ENCODE data around the gene USP25. TPM values are rescaled to one million over a fixed set of nuclear protein-coding genes. Genes with fewer than 3 reads are reported as not detected.

Gene USP25
- total and polyA plus RNA-seq, 2 of the 8 experiments (the other 6 are each of a cell fraction or from before 2014, with no cell fraction given): 11.2 to 48.1 TPM

DNA sequence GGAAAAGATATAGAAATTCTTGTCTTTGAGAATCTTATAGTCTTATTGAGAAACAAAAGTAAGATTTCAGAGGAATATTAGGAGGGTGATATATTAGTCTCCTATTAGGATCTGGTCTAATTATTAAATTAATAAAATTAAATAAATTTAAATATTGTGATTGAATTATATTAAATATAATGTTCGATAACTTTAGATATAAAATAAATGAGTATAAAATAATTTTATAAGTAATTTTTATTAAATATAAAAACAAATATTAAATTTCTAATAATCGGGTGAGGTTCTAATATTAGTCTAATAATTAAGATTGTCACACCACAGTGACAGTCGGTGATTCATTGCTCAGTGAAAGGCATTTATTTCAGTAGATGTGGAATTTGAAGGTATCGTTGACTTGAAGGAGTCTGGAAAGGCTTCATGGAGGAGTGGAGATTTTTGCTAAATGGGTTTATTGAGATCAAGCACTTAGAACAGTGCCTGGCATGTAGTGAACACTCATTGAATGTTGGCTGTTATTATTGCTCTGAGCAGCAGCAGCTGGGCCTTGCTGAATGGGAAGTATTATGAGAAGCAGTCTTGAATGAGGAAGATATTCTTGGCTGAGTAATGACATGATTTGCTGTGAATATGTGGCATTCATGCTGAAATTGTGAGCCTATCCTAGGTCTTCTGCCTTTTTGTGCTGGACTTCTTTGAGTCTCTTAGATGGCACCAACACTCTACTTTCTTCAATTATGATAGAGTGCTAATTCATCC is 74.6 kb downstream of the USP25 start:
- H4K20me1 ChIP-seq (replicated peaks in 1 of 2; ENCODE audit: control insufficient read depth in 1 of 2, insufficient read depth in 2 of 2, low read length in 2 of 2): no peaks in the 10 kb centered on the region
- H3K4me2 ChIP-seq (ENCODE audit: insufficient read depth in 1 of 2, low read depth in 2 of 2, low read length in 2 of 2): no peak overlapping the region
- no peak overlapping the region for H2BK120ac ChIP-seq (replicated peaks; ENCODE audit: low read depth, low read length)
- H4K8ac ChIP-seq (ENCODE audit: extremely low read depth, insufficient read depth, low read length): no peak overlapping the region
- H3K27ac ChIP-seq (ENCODE audit: low read depth, low read length): 0 out of 2 replicates have a peak overlapping the region, but pooled peaks have one; percentile 23
- H2AK5ac ChIP-seq (ENCODE audit: low read depth, low read length): no peak overlapping the region
- H3K79me2 ChIP-seq (ENCODE audit: control insufficient read depth in 1 of 2, insufficient read depth in 2 of 2, low read length in 2 of 2): peaks cover 3 to 20% of the 10 kb centered on the region in 2 experiments; a peak in 3 of 4 replicates
- POLR2A ChIA-PET (ENCODE audit: partially characterized antibody): no interaction called here
- H3K36me3 ChIP-seq (ENCODE audit: control insufficient read depth in 2 of 4, insufficient read depth in 4 of 4, low read length in 3 of 4): no peaks in the 10 kb centered on the region; a peak in 2 of 8 replicates
- H2BK15ac ChIP-seq (ENCODE audit: low read length): no peak overlapping the region
- no peak overlapping the region for H2AFZ ChIP-seq (ENCODE audit: low read length)
- no peak overlapping the region for H3K23ac ChIP-seq (ENCODE audit: insufficient read length)
- 93% methylated on average over 4 of the region's 4 CpGs; no CpG with 5 or more reads in 1 of the 2 experiments for WGBS, 2 experiments (ENCODE audit: extremely low coverage in 1 of 2, insufficient coverage in 1 of 2, insufficient read length in 1 of 2, insufficient replicate concordance in 2 of 2, low coverage in 1 of 2, low lambda C conversion rate in 2 of 2, missing lambda C conversion rate in 1 of 2)
- peaks cover 0 to 4% (median 3%) of the 10 kb centered on the region in 4 experiments; a peak in 4 of 7 replicates for H3K4me1 ChIP-seq (replicated peaks in 1 of 4; ENCODE audit: control insufficient read depth in 3 of 4, insufficient read depth in 4 of 4, low read length in 3 of 4)
- H3K18ac ChIP-seq (ENCODE audit: extremely low read depth, low read length): no peak overlapping the region
- H3K4me3 ChIP-seq (ENCODE audit: extremely low read depth in 1 of 4, insufficient read depth in 2 of 4, low read depth in 3 of 4, low read length in 4 of 4): no peak overlapping the region
- H3K9ac ChIP-seq (replicated peaks in 1 of 4; ENCODE audit: extremely low read depth in 1 of 4, low read depth in 3 of 4, low read length in 3 of 4): no peak overlapping the region
- H3K14ac ChIP-seq (ENCODE audit: insufficient read length): no peak overlapping the region
- no peak overlapping the region for H4K5ac ChIP-seq (ENCODE audit: insufficient read length, low read depth, low read length)
- no peak overlapping the region for H2BK20ac ChIP-seq (ENCODE audit: low read length)
- FAIRE-seq: no peak
- CTCF ChIA-PET (ENCODE audit: partially characterized antibody): no interaction called here
- no peaks in the 10 kb centered on the region; the same call in 1 of the 2 replicates for H3K79me1 ChIP-seq (ENCODE audit: low read depth, low read length)
- H2BK5ac ChIP-seq (ENCODE audit: low read depth, low read length): no peak overlapping the region
- TF ChIP-seq SP1 (IDR thresholded peaks at IDR 0.05; ENCODE audit: low read depth, low read length) (no peak), TBP (IDR thresholded peaks at IDR 0.05; ENCODE audit: low read depth, low read length) (no peak), BCL11A (IDR thresholded peaks at IDR 0.05; ENCODE audit: low read depth in 2 of 2, low read length in 2 of 2) (no peak), SAP30 (IDR thresholded peaks at IDR 0.05; ENCODE audit: insufficient read depth, insufficient replicate concordance, low read length) (no peak), SP4 (IDR thresholded peaks at IDR 0.05; ENCODE audit: low read length) (no peak), GTF2F1 (IDR thresholded peaks at IDR 0.05; ENCODE audit: borderline replicate concordance, low read depth, low read length) (no peak), JUND (IDR thresholded peaks at IDR 0.05; ENCODE audit: low read length) (no peak), TEAD4 (IDR thresholded peaks at IDR 0.05; ENCODE audit: low read depth, low read length) (no peak), CBX5 (IDR thresholded peaks at IDR 0.05; ENCODE audit: low read depth, low read length) (no peak), CHD1 (IDR thresholded peaks at IDR 0.05; ENCODE audit: low read depth, low read length) (no peak)
- TF ChIP-seq, protein P1, sequence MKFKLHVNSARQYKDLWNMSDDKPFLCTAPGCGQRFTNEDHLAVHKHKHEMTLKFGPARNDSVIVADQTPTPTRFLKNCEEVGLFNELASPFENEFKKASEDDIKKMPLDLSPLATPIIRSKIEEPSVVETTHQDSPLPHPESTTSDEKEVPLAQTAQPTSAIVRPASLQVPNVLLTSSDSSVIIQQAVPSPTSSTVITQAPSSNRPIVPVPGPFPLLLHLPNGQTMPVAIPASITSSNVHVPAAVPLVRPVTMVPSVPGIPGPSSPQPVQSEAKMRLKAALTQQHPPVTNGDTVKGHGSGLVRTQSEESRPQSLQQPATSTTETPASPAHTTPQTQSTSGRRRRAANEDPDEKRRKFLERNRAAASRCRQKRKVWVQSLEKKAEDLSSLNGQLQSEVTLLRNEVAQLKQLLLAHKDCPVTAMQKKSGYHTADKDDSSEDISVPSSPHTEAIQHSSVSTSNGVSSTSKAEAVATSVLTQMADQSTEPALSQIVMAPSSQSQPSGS (IDR thresholded peaks at IDR 0.05; ENCODE audit: low read length): no peak
- H3K56ac ChIP-seq (replicated peaks; ENCODE audit: insufficient read length, low read depth, low read length): no peak overlapping the region
- no peak for DNase-seq (ENCODE audit: low read depth in 1 of 2, low spot score in 2 of 2)
- no peaks in the 10 kb centered on the region for H3K9me3 ChIP-seq (ENCODE audit: insufficient read depth in 2 of 2, low read depth in 1 of 2, low read length in 1 of 2)
- H2BK12ac ChIP-seq (ENCODE audit: low read depth, low read length): peak overlapping the region; percentile 1; the same call in 1 of the 2 replicates
- no peaks in the 10 kb centered on the region for H3K23me2 ChIP-seq (ENCODE audit: low read depth, low read length)
- no peak overlapping the region for H4K91ac ChIP-seq (replicated peaks; ENCODE audit: insufficient read length, low read length)
- no peaks in the 10 kb centered on the region for H3K27me3 ChIP-seq (replicated peaks in 1 of 4; ENCODE audit: control insufficient read depth in 3 of 4, extremely low read depth in 1 of 4, insufficient read depth in 3 of 4, low read length in 3 of 4)
- H3K4ac ChIP-seq (replicated peaks; ENCODE audit: insufficient read length, low read depth, low read length): no peak overlapping the region

Data from H1 (cell line).